Stimulated activated CD4-positive, alpha-beta T cell treated with anti-CD3 and anti-CD28 coated beads, Interleukin-4, amount 100 ng/mL, for 4 hours (primary cell): ENCODE data around the gene TRIM29.
"Not testable (repeated sequence)": the region's sequence is repeated elsewhere in the genome, so short reads cannot be mapped to it uniquely, and the experiment has no call there.

Experiments
- DNase-seq, 2 experiments: peaks; one replicate each; pipeline ENCODE4 v3.0.0-alpha.2; 2020

Gene TRIM29

GRCh38 chr11:120137611-120138521 is at the start of gene TRIM29:
TSS of gene TRIM29 (minus strand) at chr11:120138113. CDS start at chr11:120138031, 82 bp downstream.
- DNase-seq: peak in 1 of 2 experiments; percentile 1

GRCh38 chr11:120186774-120187591 is 49.1 kb upstream of the TRIM29 start:
- peak in 1 of 2 experiments; percentile 46 for DNase-seq

- DNase-seq: no peak
Observed at GRCh38 chr11:120186456-120186773, 48.5 kb upstream of the TRIM29 start.

- no peak for DNase-seq
Observed at GRCh38 chr11:120185706-120186455, 48.0 kb upstream of the TRIM29 start.

- DNase-seq: no peak
Observed at GRCh38 chr11:120184946-120185705, 47.2 kb upstream of the TRIM29 start.

- no peak for DNase-seq
Observed at GRCh38 chr11:120184371-120184945, 46.5 kb upstream of the TRIM29 start.

GRCh38 chr11:120183701-120184141 is 45.8 kb upstream of the TRIM29 start:
- no peak for DNase-seq

- no peak for DNase-seq
Observed at GRCh38 chr11:120182790-120183491, 45.0 kb upstream of the TRIM29 start.

- no peak for DNase-seq
Observed at GRCh38 chr11:120182372-120182771, 44.5 kb upstream of the TRIM29 start.

- DNase-seq: no peak
Observed at GRCh38 chr11:120181376-120181975, 43.6 kb upstream of the TRIM29 start.

GRCh38 chr11:120180551-120181232 is 42.8 kb upstream of the TRIM29 start:
- DNase-seq: no peak

- not testable (repeated sequence) for DNase-seq
Observed at GRCh38 chr11:120180063-120180462, 42.1 kb upstream of the TRIM29 start.

GRCh38 chr11:120179057-120179672 is 41.3 kb upstream of the TRIM29 start:
- no peak for DNase-seq

- DNase-seq: no peak
Observed at GRCh38 chr11:120178561-120179056, 40.7 kb upstream of the TRIM29 start.

GRCh38 chr11:120174866-120175265 is 37.0 kb upstream of the TRIM29 start:
- no peak for DNase-seq

- DNase-seq: no peak
Observed at GRCh38 chr11:120173807-120174206, 35.9 kb upstream of the TRIM29 start.

- no peak for DNase-seq
Observed at GRCh38 chr11:120173019-120173705, 35.2 kb upstream of the TRIM29 start.

- peak; percentile 29 to 37 for DNase-seq
Observed at GRCh38 chr11:120172054-120172911, 34.4 kb upstream of the TRIM29 start.
